Measurements from ENCODE around the gene NTHL1. TPM values are rescaled to one million over a fixed set of nuclear protein-coding genes. Genes with fewer than 3 reads are reported as not detected.

NTHL1 gene
- total and polyA plus RNA-seq, 10 donors = 9.6 to 52.1 (median 27.0) TPM

GRCh38 chr16:2024032-2024420 is 23.6 kb downstream of the NTHL1 start:
- Histone ChIP-seq H3K27ac (peak overlapping the region; percentile 62 to 88 (median 84)), H3K36me3 (no peaks in the 10 kb centered on the region), H3K9me3 (no peaks in the 10 kb centered on the region), H3K27me3 (replicated peaks in 1 of 7) (peaks cover 0 to 78% (median 37%) of the 10 kb centered on the region in 7 donors), H3K4me3 (peak overlapping the region in 5 of 8 donors; percentile 21 to 64 (median 28)), H3K4me1 (peaks cover 27 to 86% (median 69%) of the 10 kb centered on the region in 6 donors)
- intact Hi-C loops (cut with DNase I; ENCODE audit: low total_unique reads) = no loop called here
- WGBS, 5 donors = 60 to 74% (median 68%) methylated on average over 12 of the region's 12 CpGs
- peak; percentile 75 for DNase-seq
- TF ChIP-seq CTCF (IDR thresholded peaks at IDR 0.05 in 8 of 11, conservative IDR thresholded peaks at IDR 0.05 in 3 of 11) (no peak), POLR2AphosphoS5 (IDR thresholded peaks at IDR 0.05) (no peak), POLR2A (IDR thresholded peaks at IDR 0.05) (no peak)

- DNase-seq = peak; percentile 99
- TF ChIP-seq POLR2A (IDR thresholded peaks at IDR 0.05) (peak in 1 of 3 donors; percentile 44), POLR2AphosphoS5 (IDR thresholded peaks at IDR 0.05) (peak; percentile 79 to 90 (median 88)), CTCF (IDR thresholded peaks at IDR 0.05 in 8 of 11, conservative IDR thresholded peaks at IDR 0.05 in 3 of 11) (peak; percentile 98 to 100 (median 99))
- peak overlapping the region; percentile 62 to 88 (median 84) for H3K27ac ChIP-seq
- peaks cover 0 to 80% (median 39%) of the 10 kb centered on the region in 7 donors for H3K27me3 ChIP-seq (replicated peaks in 1 of 7)
- H3K4me3 ChIP-seq = peak overlapping the region in 7 of 8 donors; percentile 21 to 64 (median 25)
- H3K4me1 ChIP-seq = peaks cover 27 to 79% (median 64%) of the 10 kb centered on the region in 6 donors
- 4 to 17% (median 11%) methylated on average over 15 to 53 of the region's 53 CpGs for WGBS, 5 donors
- intact Hi-C loops (cut with DNase I; ENCODE audit: low total_unique reads) = no loop called here
- H3K9me3 ChIP-seq = no peaks in the 10 kb centered on the region
- no peaks in the 10 kb centered on the region for H3K36me3 ChIP-seq
Observed at GRCh38 chr16:2023092-2024031, 24.3 kb downstream of the NTHL1 start.

- intact Hi-C loops (cut with DNase I; ENCODE audit: low total_unique reads) = no loop called here
- peaks cover 27 to 73% (median 58%) of the 10 kb centered on the region in 6 donors for H3K4me1 ChIP-seq
Observed at GRCh38 chr16:2022723-2023091, 24.9 kb downstream of the NTHL1 start.

More at GRCh38 chr16:2022723-2023091, 24.9 kb downstream of the NTHL1 start:
- Histone ChIP-seq H3K4me3 (peak overlapping the region in 5 of 8 donors; percentile 21 to 64 (median 28)), H3K9me3 (no peaks in the 10 kb centered on the region), H3K27ac (peak overlapping the region in 6 of 8 donors; percentile 68 to 88 (median 86)), H3K36me3 (no peaks in the 10 kb centered on the region), H3K27me3 (replicated peaks in 1 of 7) (peaks cover 0 to 84% (median 39%) of the 10 kb centered on the region in 7 donors)
- TF ChIP-seq POLR2A (IDR thresholded peaks at IDR 0.05) = no peak
- no peak for TF ChIP-seq CTCF (IDR thresholded peaks at IDR 0.05 in 8 of 11, conservative IDR thresholded peaks at IDR 0.05 in 3 of 11)
- no peak for TF ChIP-seq POLR2AphosphoS5 (IDR thresholded peaks at IDR 0.05)
- DNase-seq = no peak
- WGBS, 5 donors = 1 to 3% (median 3%) methylated on average over 9 to 14 of the region's 14 CpGs

All from spleen (tissue), 11 donors.